Body of pancreas (tissue), 4 donors: Measurements from ENCODE around the gene ANTKMT.

Source experiments
- POLR2A ChIP-seq, 3 donors: fragments of 450-650 bp; IDR thresholded peaks; one replicate each; pipeline ENCODE4 v1.6.1; 2016; ENCODE audit warnings: antibody characterized with exemption in 3 of 3, mild to moderate bottlenecking in 2 of 3
- TF ChIP-seq, protein P1 (sequence below), 7 experiments: fragments of 450-650 bp in 4 of 7; fragments of 200-600 bp in 3 of 7; sonication (generic) in 3 of 7; IDR thresholded peaks; one replicate each; pipeline ENCODE4 v1.5.1; 2016 to 2019; ENCODE audit warnings: antibody characterized with exemption in 7 of 7

DNA sequence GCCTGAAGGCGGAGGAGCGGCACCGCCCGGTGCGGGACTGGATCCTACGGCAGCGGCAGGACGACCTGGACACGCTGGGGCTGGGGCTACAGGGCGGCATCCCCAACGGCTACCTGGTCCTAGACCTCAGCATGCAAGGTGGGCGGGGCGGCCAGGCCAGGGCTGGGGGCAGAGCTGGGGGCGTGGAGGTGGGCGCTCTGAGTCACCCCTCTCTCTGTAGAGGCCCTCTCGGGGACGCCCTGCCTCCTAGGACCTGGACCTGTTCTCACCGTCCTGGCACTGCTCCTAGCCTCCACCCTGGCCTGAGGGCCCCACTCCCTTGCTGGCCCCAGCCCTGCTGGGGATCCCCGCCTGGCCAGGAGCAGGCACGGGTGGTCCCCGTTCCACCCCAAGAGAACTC, 47.5 kb downstream of the ANTKMT start:
- TF ChIP-seq, protein P1, sequence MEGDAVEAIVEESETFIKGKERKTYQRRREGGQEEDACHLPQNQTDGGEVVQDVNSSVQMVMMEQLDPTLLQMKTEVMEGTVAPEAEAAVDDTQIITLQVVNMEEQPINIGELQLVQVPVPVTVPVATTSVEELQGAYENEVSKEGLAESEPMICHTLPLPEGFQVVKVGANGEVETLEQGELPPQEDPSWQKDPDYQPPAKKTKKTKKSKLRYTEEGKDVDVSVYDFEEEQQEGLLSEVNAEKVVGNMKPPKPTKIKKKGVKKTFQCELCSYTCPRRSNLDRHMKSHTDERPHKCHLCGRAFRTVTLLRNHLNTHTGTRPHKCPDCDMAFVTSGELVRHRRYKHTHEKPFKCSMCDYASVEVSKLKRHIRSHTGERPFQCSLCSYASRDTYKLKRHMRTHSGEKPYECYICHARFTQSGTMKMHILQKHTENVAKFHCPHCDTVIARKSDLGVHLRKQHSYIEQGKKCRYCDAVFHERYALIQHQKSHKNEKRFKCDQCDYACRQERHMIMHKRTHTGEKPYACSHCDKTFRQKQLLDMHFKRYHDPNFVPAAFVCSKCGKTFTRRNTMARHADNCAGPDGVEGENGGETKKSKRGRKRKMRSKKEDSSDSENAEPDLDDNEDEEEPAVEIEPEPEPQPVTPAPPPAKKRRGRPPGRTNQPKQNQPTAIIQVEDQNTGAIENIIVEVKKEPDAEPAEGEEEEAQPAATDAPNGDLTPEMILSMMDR (IDR thresholded peaks at IDR 0.05), result no peak
- TF ChIP-seq POLR2A (IDR thresholded peaks at IDR 0.05), result no peak
